Liver (tissue), 9 donors: ENCODE data around the gene C3orf85. TPM values are rescaled to one million over a fixed set of nuclear protein-coding genes. Genes with fewer than 3 reads are reported as not detected.

ENCODE experiments used
- DNase-seq: peaks from one replicate; pipeline ENCODE4 v3.0.0-alpha.2; 2017; ENCODE audit warnings: low spot score
- H3K27ac ChIP-seq, 2 donors: one replicate each; pipeline ENCODE4 v1.7.0; 2013; ENCODE audit warnings: inconsistent platforms in 2 of 2, low read length in 2 of 2, control low read depth in 1 of 2, low read depth in 1 of 2, mild to moderate bottlenecking in 1 of 2
- H3K27me3 ChIP-seq, 4 donors: one replicate each; pipeline versions ENCODE4 v1.6.1 to v1.7.0; 2013; ENCODE audit warnings: low read length in 3 of 4, inconsistent platforms in 1 of 4, mild to moderate bottlenecking in 1 of 4, moderate library complexity in 1 of 4; ENCODE audit not compliant: control insufficient read depth in 4 of 4, insufficient read depth in 4 of 4
- H3K36me3 ChIP-seq, 4 donors: one replicate each; pipeline versions ENCODE4 v1.6.1 to v1.7.0; 2013; ENCODE audit warnings: low read length in 3 of 4, mild to moderate bottlenecking in 3 of 4, low read depth in 1 of 4, moderate library complexity in 1 of 4; ENCODE audit not compliant: control insufficient read depth in 4 of 4, insufficient read depth in 3 of 4
- H3K4me1 ChIP-seq, 4 donors: one replicate each; pipeline versions ENCODE4 v1.6.1 to v1.7.0; 2013; ENCODE audit warnings: low read length in 3 of 4, mild to moderate bottlenecking in 3 of 4, moderate library complexity in 1 of 4; ENCODE audit not compliant: control insufficient read depth in 4 of 4, insufficient read depth in 4 of 4
- H3K4me3 ChIP-seq, 3 donors: one replicate each; pipeline versions ENCODE4 v1.6.1 to v1.7.0; 2013; ENCODE audit warnings: low read length in 3 of 3, control low read depth in 1 of 3, low read depth in 1 of 3, mild to moderate bottlenecking in 1 of 3
- H3K9ac ChIP-seq, 2 donors: one replicate each; pipeline ENCODE4 v1.7.0; 2013; ENCODE audit warnings: low read length in 2 of 2, mild to moderate bottlenecking in 2 of 2, moderate library complexity in 2 of 2, control low read depth in 1 of 2, low read depth in 1 of 2
- H3K9me3 ChIP-seq, 4 donors: one replicate each; pipeline versions ENCODE4 v1.6.1 to v1.7.0; 2013; ENCODE audit warnings: low read length in 3 of 4; ENCODE audit not compliant: control insufficient read depth in 4 of 4
- EGR1 ChIP-seq, 2 donors: IDR thresholded peaks; 2 replicates each; pipeline ENCODE4 v1.6.1; 2016 to 2018; ENCODE audit warnings: antibody characterized with exemption in 2 of 2, low read depth in 2 of 2
- FOXA1 ChIP-seq: IDR thresholded peaks from 2 replicates; pipeline ENCODE4 v1.6.1; 2016; ENCODE audit warnings: antibody characterized with exemption
- GABPA ChIP-seq, 2 donors: IDR thresholded peaks in 1 of 2; conservative IDR thresholded peaks in 1 of 2; 2 replicates each; pipeline ENCODE4 v1.6.1; 2016; ENCODE audit warnings: antibody characterized with exemption in 2 of 2, mild to moderate bottlenecking in 1 of 2, moderate library complexity in 1 of 2
- HNF4A ChIP-seq, 2 donors: conservative IDR thresholded peaks; 2 replicates each; pipeline ENCODE4 v1.6.1; 2016; ENCODE audit warnings: antibody characterized with exemption in 2 of 2, mild to moderate bottlenecking in 2 of 2
- HNF4G ChIP-seq: IDR thresholded peaks from 2 replicates; pipeline ENCODE4 v1.6.1; 2016; ENCODE audit warnings: antibody characterized with exemption
- JUND ChIP-seq, 2 donors: IDR thresholded peaks; 2 replicates each; pipeline ENCODE4 v1.6.1; 2016; ENCODE audit warnings: antibody characterized with exemption in 2 of 2
- NR2F2 ChIP-seq: IDR thresholded peaks from 2 replicates; pipeline ENCODE4 v1.6.1; 2016; ENCODE audit warnings: antibody characterized with exemption
- RAD21 ChIP-seq, 2 donors: IDR thresholded peaks; 2 replicates each; pipeline ENCODE4 v1.6.1; 2016; ENCODE audit warnings: antibody characterized with exemption in 2 of 2, mild to moderate bottlenecking in 2 of 2
- RXRA ChIP-seq, 2 donors: IDR thresholded peaks; 2 replicates each; pipeline ENCODE4 v1.6.1; 2017 to 2018; ENCODE audit warnings: antibody characterized with exemption in 2 of 2, mild to moderate bottlenecking in 1 of 2
- SP1 ChIP-seq: IDR thresholded peaks from 2 replicates; pipeline ENCODE4 v1.6.1; 2018; ENCODE audit warnings: antibody characterized with exemption, mild to moderate bottlenecking
- TAF1 ChIP-seq: conservative IDR thresholded peaks from 2 replicates; pipeline ENCODE4 v1.6.1; 2016; ENCODE audit warnings: antibody characterized with exemption, mild to moderate bottlenecking
- YY1 ChIP-seq: IDR thresholded peaks from 2 replicates; pipeline ENCODE4 v1.6.1; 2016; ENCODE audit warnings: antibody characterized with exemption, mild to moderate bottlenecking
- WGBS: extraction: QIAGEN DNeasy Blood & Tissue Kit; methylation state at CpG from one replicate; pipeline ENCODE4 v1.1.7; 2013; 5-methylcytosine and 5-hydroxymethylcytosine counted together
- polyA plus RNA-seq, 2 donors: library from polyadenylated mRNA; stranded (reverse) in 1 of 2; unstranded in 1 of 2; fragments of 200-250 nt in 1 of 2; fragments of >200 nt in 1 of 2; fragmentation: Nextera tagmentation in 1 of 2; extraction: Ambion mirVana in 1 of 2; gene quantifications; one replicate each; pipeline versions ENCODE4 v1.2.1 to v1.2.3, GENCODE V29; 2013 to 2015
- total RNA-seq, 2 donors: library from RNA; depleted of rRNA; stranded (reverse); fragments of >200 nt; gene quantifications; one replicate each; pipeline ENCODE4 v1.2.3, GENCODE V29; 2014
- TF ChIP-seq, protein P1 (sequence below): IDR thresholded peaks from 2 replicates; pipeline ENCODE4 v1.6.1; 2016; ENCODE audit warnings: antibody characterized with exemption
- TF ChIP-seq, protein P2 (sequence below): IDR thresholded peaks from 2 replicates; pipeline ENCODE4 v1.6.1; 2016; ENCODE audit warnings: antibody characterized with exemption, mild to moderate bottlenecking
- TF ChIP-seq, protein P3 (sequence below): IDR thresholded peaks from 2 replicates; pipeline ENCODE4 v1.6.1; 2016; ENCODE audit warnings: antibody characterized with exemption
- TF ChIP-seq, protein P4 (sequence below): IDR thresholded peaks from 2 replicates; pipeline ENCODE4 v1.6.1; 2016; ENCODE audit warnings: antibody characterized with exemption
- TF ChIP-seq, protein P5 (sequence below): fragments of 150-350 bp; IDR thresholded peaks from 2 replicates; pipeline ENCODE4 v1.5.1; 2017; ENCODE audit warnings: improper control_type of control experiment, low read depth, low read length; ENCODE audit not compliant: missing input control
- donor health status: healthy.
- donor health status: healthy.
- donor health status: healthy.
- donor health status: healthy.
- donor health status: healthy.

Gene C3orf85
- total and polyA plus RNA-seq, 4 donors = 7.9 to 46.4 (median 8.5) TPM; not detected in 1

DNA sequence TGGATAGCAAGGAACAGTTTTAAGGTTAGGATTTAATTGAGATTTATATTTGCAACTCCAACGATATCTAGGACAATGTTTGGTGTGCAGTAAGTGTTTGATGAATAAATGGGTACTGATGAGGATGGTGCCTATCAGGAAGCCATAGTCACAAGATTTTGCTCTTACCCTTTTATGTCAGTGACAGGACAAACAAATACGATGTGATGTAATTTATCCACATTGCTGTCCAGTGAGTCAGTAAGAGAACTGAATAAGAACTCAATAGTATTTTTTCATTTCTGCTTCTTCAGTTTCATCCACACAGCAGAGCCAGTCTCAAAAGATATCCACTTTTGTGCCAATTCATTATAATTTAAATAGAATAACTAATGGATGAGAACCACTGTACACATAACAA, 18.5 kb downstream of the C3orf85 start:
- no peak overlapping the region for H3K9ac ChIP-seq
- H3K9me3 ChIP-seq = no peaks in the 10 kb centered on the region
- no peak for DNase-seq
- no peaks in the 10 kb centered on the region for H3K27me3 ChIP-seq
- no peak for TF ChIP-seq HNF4G
- TF ChIP-seq HNF4A (conservative IDR thresholded peaks at IDR 0.05) = no peak
- TF ChIP-seq RXRA (IDR thresholded peaks at IDR 0.05) = no peak
- TF ChIP-seq, protein P1, sequence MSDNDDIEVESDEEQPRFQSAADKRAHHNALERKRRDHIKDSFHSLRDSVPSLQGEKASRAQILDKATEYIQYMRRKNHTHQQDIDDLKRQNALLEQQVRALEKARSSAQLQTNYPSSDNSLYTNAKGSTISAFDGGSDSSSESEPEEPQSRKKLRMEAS = no peak
- peak; percentile 45 to 60 for TF ChIP-seq JUND (IDR thresholded peaks at IDR 0.05)
- no peak for TF ChIP-seq YY1
- TF ChIP-seq EGR1 (IDR thresholded peaks at IDR 0.05; ENCODE audit: low read depth in 2 of 2) = no peak
- TF ChIP-seq, protein P2, sequence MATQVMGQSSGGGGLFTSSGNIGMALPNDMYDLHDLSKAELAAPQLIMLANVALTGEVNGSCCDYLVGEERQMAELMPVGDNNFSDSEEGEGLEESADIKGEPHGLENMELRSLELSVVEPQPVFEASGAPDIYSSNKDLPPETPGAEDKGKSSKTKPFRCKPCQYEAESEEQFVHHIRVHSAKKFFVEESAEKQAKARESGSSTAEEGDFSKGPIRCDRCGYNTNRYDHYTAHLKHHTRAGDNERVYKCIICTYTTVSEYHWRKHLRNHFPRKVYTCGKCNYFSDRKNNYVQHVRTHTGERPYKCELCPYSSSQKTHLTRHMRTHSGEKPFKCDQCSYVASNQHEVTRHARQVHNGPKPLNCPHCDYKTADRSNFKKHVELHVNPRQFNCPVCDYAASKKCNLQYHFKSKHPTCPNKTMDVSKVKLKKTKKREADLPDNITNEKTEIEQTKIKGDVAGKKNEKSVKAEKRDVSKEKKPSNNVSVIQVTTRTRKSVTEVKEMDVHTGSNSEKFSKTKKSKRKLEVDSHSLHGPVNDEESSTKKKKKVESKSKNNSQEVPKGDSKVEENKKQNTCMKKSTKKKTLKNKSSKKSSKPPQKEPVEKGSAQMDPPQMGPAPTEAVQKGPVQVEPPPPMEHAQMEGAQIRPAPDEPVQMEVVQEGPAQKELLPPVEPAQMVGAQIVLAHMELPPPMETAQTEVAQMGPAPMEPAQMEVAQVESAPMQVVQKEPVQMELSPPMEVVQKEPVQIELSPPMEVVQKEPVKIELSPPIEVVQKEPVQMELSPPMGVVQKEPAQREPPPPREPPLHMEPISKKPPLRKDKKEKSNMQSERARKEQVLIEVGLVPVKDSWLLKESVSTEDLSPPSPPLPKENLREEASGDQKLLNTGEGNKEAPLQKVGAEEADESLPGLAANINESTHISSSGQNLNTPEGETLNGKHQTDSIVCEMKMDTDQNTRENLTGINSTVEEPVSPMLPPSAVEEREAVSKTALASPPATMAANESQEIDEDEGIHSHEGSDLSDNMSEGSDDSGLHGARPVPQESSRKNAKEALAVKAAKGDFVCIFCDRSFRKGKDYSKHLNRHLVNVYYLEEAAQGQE = peak; percentile 46
- TF ChIP-seq TAF1 = no peak
- no peak for TF ChIP-seq GABPA (IDR thresholded peaks at IDR 0.05 in 1 of 2, conservative IDR thresholded peaks at IDR 0.05 in 1 of 2)
- TF ChIP-seq, protein P3, sequence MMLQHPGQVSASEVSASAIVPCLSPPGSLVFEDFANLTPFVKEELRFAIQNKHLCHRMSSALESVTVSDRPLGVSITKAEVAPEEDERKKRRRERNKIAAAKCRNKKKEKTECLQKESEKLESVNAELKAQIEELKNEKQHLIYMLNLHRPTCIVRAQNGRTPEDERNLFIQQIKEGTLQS = no peak
- H3K36me3 ChIP-seq = peaks cover 0 to 4% (median 2%) of the 10 kb centered on the region in 4 donors
- 54% methylated on average over 2 of the region's 2 CpGs for WGBS
- H3K4me3 ChIP-seq = no peak overlapping the region
- no peak overlapping the region for H3K27ac ChIP-seq
- H3K4me1 ChIP-seq = peaks cover 0 to 4% (median 4%) of the 10 kb centered on the region in 4 donors

DNA sequence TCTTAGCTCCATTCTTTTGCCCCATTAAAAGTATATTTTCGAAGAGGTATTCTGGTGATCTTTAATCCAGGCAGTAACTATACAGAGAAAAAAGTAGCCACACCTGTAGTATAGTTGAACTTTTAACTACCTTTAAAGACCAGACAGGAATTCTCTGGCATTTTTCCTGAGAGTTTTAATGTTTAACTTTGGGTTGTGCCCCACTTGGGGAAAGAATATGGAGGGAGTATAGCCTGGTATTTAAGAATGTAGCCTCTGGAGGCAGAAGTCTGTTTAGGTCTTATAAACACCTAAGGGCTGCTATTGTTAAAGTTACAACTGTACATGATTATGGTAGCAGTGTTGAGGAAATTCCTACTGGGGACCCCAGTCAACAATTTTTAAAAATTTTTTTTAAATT, 19.3 kb downstream of the C3orf85 start:
- 32% methylated on average over 1 of the region's 1 CpG for WGBS

More for the DNA sequence above, 19.3 kb downstream of the C3orf85 start:
- no peak for TF ChIP-seq TAF1
- TF ChIP-seq FOXA1 = no peak
- no peak for TF ChIP-seq NR2F2
- no peak for TF ChIP-seq JUND (IDR thresholded peaks at IDR 0.05)
- TF ChIP-seq RAD21 (IDR thresholded peaks at IDR 0.05) = peak in 1 of 2 donors; percentile 6
- no peak for TF ChIP-seq SP1
- peak; percentile 64 for TF ChIP-seq YY1
- peak in 1 of 2 donors; percentile 41 for TF ChIP-seq RXRA (IDR thresholded peaks at IDR 0.05)
- TF ChIP-seq, protein P4, sequence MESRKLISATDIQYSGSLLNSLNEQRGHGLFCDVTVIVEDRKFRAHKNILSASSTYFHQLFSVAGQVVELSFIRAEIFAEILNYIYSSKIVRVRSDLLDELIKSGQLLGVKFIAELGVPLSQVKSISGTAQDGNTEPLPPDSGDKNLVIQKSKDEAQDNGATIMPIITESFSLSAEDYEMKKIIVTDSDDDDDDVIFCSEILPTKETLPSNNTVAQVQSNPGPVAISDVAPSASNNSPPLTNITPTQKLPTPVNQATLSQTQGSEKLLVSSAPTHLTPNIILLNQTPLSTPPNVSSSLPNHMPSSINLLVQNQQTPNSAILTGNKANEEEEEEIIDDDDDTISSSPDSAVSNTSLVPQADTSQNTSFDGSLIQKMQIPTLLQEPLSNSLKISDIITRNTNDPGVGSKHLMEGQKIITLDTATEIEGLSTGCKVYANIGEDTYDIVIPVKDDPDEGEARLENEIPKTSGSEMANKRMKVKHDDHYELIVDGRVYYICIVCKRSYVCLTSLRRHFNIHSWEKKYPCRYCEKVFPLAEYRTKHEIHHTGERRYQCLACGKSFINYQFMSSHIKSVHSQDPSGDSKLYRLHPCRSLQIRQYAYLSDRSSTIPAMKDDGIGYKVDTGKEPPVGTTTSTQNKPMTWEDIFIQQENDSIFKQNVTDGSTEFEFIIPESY = no peak
- TF ChIP-seq HNF4A (conservative IDR thresholded peaks at IDR 0.05) = peak; percentile 32 to 38
- TF ChIP-seq, protein P5, sequence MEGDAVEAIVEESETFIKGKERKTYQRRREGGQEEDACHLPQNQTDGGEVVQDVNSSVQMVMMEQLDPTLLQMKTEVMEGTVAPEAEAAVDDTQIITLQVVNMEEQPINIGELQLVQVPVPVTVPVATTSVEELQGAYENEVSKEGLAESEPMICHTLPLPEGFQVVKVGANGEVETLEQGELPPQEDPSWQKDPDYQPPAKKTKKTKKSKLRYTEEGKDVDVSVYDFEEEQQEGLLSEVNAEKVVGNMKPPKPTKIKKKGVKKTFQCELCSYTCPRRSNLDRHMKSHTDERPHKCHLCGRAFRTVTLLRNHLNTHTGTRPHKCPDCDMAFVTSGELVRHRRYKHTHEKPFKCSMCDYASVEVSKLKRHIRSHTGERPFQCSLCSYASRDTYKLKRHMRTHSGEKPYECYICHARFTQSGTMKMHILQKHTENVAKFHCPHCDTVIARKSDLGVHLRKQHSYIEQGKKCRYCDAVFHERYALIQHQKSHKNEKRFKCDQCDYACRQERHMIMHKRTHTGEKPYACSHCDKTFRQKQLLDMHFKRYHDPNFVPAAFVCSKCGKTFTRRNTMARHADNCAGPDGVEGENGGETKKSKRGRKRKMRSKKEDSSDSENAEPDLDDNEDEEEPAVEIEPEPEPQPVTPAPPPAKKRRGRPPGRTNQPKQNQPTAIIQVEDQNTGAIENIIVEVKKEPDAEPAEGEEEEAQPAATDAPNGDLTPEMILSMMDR = no peak
- no peak for DNase-seq
- H3K27me3 ChIP-seq = no peaks in the 10 kb centered on the region
- H3K27ac ChIP-seq = no peak overlapping the region
- peaks cover 0 to 2% (median 0%) of the 10 kb centered on the region in 4 donors for H3K36me3 ChIP-seq
- H3K9ac ChIP-seq = no peak overlapping the region
- H3K4me1 ChIP-seq = peaks cover 0 to 7% (median 4%) of the 10 kb centered on the region in 4 donors
- no peaks in the 10 kb centered on the region for H3K9me3 ChIP-seq
- no peak overlapping the region for H3K4me3 ChIP-seq
